ENCODE results near the gene MAPKAP1.

- TF ChIP-seq CTCF (IDR thresholded peaks at IDR 0.05; ENCODE audit: insufficient read depth, low read length, poor library complexity, severe bottlenecking) (no peak), EZH2phosphoT487 (conservative IDR thresholded peaks at IDR 0.05; ENCODE audit: low read length) (no peak)
Measured at GRCh38 chr9:125551781-125552180, 155.2 kb downstream of the MAPKAP1 start.
